ENCODE measurements around the gene NACC1.

Gene NACC1

GRCh38 chr19:13122980-13123957 lies 5.2 kb downstream of the NACC1 start:
- TF ChIP-seq TAF1 (IDR thresholded peaks at IDR 0.05; ENCODE audit: low read depth): no peak
- TF ChIP-seq RAD21 (IDR thresholded peaks at IDR 0.05; ENCODE audit: low read depth): no peak
- TF ChIP-seq NFIC (IDR thresholded peaks at IDR 0.05): no peak
- no peak for TF ChIP-seq USF1 (IDR thresholded peaks at IDR 0.05)
- TF ChIP-seq, protein P1, sequence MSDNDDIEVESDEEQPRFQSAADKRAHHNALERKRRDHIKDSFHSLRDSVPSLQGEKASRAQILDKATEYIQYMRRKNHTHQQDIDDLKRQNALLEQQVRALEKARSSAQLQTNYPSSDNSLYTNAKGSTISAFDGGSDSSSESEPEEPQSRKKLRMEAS (IDR thresholded peaks at IDR 0.05): no peak
- TF ChIP-seq YY1 (IDR thresholded peaks at IDR 0.05; ENCODE audit: low read depth): no peak
- TF ChIP-seq CEBPB (IDR thresholded peaks at IDR 0.05): no peak
- TF ChIP-seq, protein P2, sequence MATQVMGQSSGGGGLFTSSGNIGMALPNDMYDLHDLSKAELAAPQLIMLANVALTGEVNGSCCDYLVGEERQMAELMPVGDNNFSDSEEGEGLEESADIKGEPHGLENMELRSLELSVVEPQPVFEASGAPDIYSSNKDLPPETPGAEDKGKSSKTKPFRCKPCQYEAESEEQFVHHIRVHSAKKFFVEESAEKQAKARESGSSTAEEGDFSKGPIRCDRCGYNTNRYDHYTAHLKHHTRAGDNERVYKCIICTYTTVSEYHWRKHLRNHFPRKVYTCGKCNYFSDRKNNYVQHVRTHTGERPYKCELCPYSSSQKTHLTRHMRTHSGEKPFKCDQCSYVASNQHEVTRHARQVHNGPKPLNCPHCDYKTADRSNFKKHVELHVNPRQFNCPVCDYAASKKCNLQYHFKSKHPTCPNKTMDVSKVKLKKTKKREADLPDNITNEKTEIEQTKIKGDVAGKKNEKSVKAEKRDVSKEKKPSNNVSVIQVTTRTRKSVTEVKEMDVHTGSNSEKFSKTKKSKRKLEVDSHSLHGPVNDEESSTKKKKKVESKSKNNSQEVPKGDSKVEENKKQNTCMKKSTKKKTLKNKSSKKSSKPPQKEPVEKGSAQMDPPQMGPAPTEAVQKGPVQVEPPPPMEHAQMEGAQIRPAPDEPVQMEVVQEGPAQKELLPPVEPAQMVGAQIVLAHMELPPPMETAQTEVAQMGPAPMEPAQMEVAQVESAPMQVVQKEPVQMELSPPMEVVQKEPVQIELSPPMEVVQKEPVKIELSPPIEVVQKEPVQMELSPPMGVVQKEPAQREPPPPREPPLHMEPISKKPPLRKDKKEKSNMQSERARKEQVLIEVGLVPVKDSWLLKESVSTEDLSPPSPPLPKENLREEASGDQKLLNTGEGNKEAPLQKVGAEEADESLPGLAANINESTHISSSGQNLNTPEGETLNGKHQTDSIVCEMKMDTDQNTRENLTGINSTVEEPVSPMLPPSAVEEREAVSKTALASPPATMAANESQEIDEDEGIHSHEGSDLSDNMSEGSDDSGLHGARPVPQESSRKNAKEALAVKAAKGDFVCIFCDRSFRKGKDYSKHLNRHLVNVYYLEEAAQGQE (IDR thresholded peaks at IDR 0.05; ENCODE audit: low read depth): no peak
- TF ChIP-seq FOXM1 (IDR thresholded peaks at IDR 0.05; ENCODE audit: borderline replicate concordance, low read depth): no peak

DNA sequence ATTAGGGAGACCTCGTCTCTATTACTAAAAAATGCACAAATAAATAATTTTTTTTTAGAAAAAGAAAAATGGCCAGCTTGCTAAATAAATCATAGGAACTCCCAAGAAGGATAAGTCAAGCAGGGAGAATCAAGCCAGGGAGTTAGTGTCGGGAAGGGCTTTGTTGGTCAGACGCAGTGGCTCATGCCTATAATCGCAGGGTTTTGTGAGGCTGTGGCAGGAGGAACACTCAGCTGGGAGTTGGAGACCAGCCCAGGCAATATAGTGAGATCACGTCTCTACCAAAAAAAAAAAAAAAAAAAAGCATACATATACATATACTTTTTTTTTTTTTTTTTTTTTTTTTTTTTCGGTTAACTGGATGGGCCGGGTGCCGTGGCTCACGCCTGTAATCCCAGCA lies 9.0 kb downstream of the NACC1 start:
- TF ChIP-seq USF1 (IDR thresholded peaks at IDR 0.05) (no peak), YY1 (IDR thresholded peaks at IDR 0.05; ENCODE audit: low read depth) (no peak)

DNA sequence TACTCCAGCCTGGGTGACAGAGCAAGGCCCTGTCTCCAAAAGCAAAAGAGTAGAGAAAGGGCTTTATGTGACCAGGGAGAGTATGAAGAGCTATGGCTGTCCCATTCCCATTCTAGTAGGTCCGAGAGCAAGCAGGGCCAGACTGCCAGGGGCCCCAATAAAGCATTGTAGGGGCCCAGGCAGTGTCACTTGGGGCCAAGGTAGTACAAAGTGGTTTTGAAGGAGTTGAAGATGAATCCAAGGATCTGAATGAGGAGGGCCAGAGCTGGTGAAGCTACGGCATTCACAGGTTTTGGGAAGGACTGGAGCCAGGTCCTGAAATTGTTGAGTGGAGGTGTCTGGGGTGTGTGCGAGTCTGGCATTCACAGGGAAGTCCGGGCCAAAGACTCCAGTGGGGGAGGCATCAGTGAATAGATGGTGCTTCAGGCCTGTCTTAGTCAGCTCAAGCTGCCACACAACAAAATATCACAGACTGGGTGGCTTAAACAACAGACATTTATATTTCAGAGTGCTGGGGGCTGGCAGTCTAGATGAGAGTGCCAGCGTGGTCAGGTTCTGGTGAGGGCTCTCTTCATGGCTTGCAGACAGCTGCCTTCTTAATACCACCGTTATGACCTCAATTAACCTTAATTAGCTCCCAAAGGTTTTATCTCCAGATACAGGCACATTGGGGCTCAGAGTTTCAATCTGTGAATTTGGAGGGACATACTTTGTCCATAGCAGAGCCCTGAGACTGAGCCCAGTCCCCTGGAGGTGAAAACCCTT lies 9.9 kb downstream of the NACC1 start:
- TF ChIP-seq USF1 (IDR thresholded peaks at IDR 0.05) (no peak), CREB1 (IDR thresholded peaks at IDR 0.05; ENCODE audit: low read depth) (no peak), EGR1 (IDR thresholded peaks at IDR 0.05) (no peak), YY1 (IDR thresholded peaks at IDR 0.05; ENCODE audit: low read depth) (no peak), FOXM1 (IDR thresholded peaks at IDR 0.05; ENCODE audit: borderline replicate concordance, low read depth) (no peak)
- TF ChIP-seq, protein P1 (IDR thresholded peaks at IDR 0.05): no peak

- TF ChIP-seq CREB1 (IDR thresholded peaks at IDR 0.05; ENCODE audit: low read depth) (no peak), FOXM1 (IDR thresholded peaks at IDR 0.05; ENCODE audit: borderline replicate concordance, low read depth) (no peak), EGR1 (IDR thresholded peaks at IDR 0.05) (no peak), TCF12 (IDR thresholded peaks at IDR 0.05; ENCODE audit: low read depth) (no peak), RAD21 (IDR thresholded peaks at IDR 0.05; ENCODE audit: low read depth) (no peak), ZBTB7A (IDR thresholded peaks at IDR 0.05; ENCODE audit: low read depth) (no peak), TEAD4 (IDR thresholded peaks at IDR 0.05) (no peak), TAF1 (IDR thresholded peaks at IDR 0.05; ENCODE audit: low read depth) (no peak), EP300 (IDR thresholded peaks at IDR 0.05; ENCODE audit: borderline replicate concordance) (no peak)
Measured at GRCh38 chr19:13128583-13128982, 10.5 kb downstream of the NACC1 start.

DNA sequence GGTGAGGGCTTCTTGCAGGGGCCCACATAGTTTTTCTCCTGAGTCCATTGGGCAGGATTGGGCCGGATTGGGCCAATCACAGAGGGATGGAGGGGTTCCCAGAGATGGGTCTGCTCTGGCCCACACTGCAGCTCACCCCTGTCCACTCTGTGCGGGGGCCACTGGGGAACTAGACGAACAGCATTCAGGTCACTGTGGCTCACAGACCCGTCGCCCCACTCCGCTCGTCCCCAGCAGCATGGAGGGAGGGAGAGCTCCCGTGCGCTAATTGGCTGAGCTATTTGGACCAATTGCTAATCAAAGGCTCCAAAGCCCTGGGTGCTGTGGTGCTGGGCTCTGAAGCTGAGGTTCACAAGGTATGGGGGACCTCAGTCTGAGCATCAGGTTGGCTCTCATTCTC lies 11.3 kb downstream of the NACC1 start:
- TF ChIP-seq EP300 (IDR thresholded peaks at IDR 0.05; ENCODE audit: borderline replicate concordance) (no peak), USF1 (IDR thresholded peaks at IDR 0.05) (no peak), TCF12 (IDR thresholded peaks at IDR 0.05; ENCODE audit: low read depth) (no peak), YY1 (IDR thresholded peaks at IDR 0.05; ENCODE audit: low read depth) (no peak), NFIC (IDR thresholded peaks at IDR 0.05) (no peak), CREB1 (IDR thresholded peaks at IDR 0.05; ENCODE audit: low read depth) (no peak), TEAD4 (IDR thresholded peaks at IDR 0.05) (no peak), ZBTB7A (IDR thresholded peaks at IDR 0.05; ENCODE audit: low read depth) (no peak), FOXM1 (IDR thresholded peaks at IDR 0.05; ENCODE audit: borderline replicate concordance, low read depth) (no peak), TAF1 (IDR thresholded peaks at IDR 0.05; ENCODE audit: low read depth) (no peak), RAD21 (IDR thresholded peaks at IDR 0.05; ENCODE audit: low read depth) (no peak), EGR1 (IDR thresholded peaks at IDR 0.05) (no peak), CEBPB (IDR thresholded peaks at IDR 0.05) (no peak)
- TF ChIP-seq, protein P1 (IDR thresholded peaks at IDR 0.05): no peak
- TF ChIP-seq, protein P2 (IDR thresholded peaks at IDR 0.05; ENCODE audit: low read depth): no peak
